H1 (cell line): ENCODE data around the gene OS9. TPM values are rescaled to one million over a fixed set of nuclear protein-coding genes. Genes with fewer than 3 reads are reported as not detected.

Source experiments
- CTCF ChIA-PET: fragments of 300-600 bp; sonication (Branson Sonifier 250); formaldehyde crosslinking; loops from one replicate; lab custom pipeline; 2021; ENCODE audit not compliant: partially characterized antibody; lab: Charles Lee
- POLR2A ChIA-PET: fragments of 300-600 bp; sonication (Branson Sonifier 250); formaldehyde crosslinking; loops from one replicate; lab custom pipeline; 2021; ENCODE audit warnings: inconsistent platforms; ENCODE audit not compliant: partially characterized antibody; lab: Charles Lee
- DNase-seq, 2 experiments: peaks; one replicate each; pipeline versions ENCODE4 v3.0.0 to v3.0.0-alpha.2; 2010 to 2022; ENCODE audit warnings: low spot score in 2 of 2, low read depth in 1 of 2, mixed read lengths in 1 of 2
- FAIRE-seq: peaks from 2 replicates; lab custom pipeline; 2011; peaks lifted over from hg19 to GRCh38; lab: Jason Lieb, UNC
- H2AFZ ChIP-seq: 2 replicates; pipeline ENCODE4 v1.8.1; 2012; ENCODE audit warnings: low read length, inconsistent platforms
- H2AK5ac ChIP-seq: 2 replicates; pipeline ENCODE4 v1.6.1; 2013; ENCODE audit warnings: low read depth, low read length
- H2BK120ac ChIP-seq: replicated peaks from 2 replicates; pipeline ENCODE3; 2013; ENCODE audit warnings: low read depth, low read length, inconsistent platforms
- H2BK12ac ChIP-seq: 2 replicates; pipeline ENCODE4 v1.6.1; 2013; ENCODE audit warnings: low read depth, low read length
- H2BK15ac ChIP-seq: 2 replicates; pipeline ENCODE4 v1.6.1; 2013; ENCODE audit warnings: low read length
- H2BK20ac ChIP-seq: 2 replicates; pipeline ENCODE4 v1.6.1; 2013; ENCODE audit warnings: low read length
- H2BK5ac ChIP-seq: 2 replicates; pipeline ENCODE4 v1.6.1; 2013; ENCODE audit warnings: low read depth, low read length
- H3K14ac ChIP-seq: 2 replicates; pipeline ENCODE4 v1.6.1; 2013; ENCODE audit warnings: inconsistent platforms; ENCODE audit not compliant: insufficient read length
- H3K18ac ChIP-seq: 2 replicates; pipeline ENCODE4 v1.6.1; 2013; ENCODE audit warnings: low read length; ENCODE audit errors: extremely low read depth
- H3K23ac ChIP-seq: 2 replicates; pipeline ENCODE4 v1.6.1; 2013; ENCODE audit warnings: inconsistent platforms; ENCODE audit not compliant: insufficient read length
- H3K23me2 ChIP-seq: 2 replicates; pipeline ENCODE4 v1.6.1; 2013; ENCODE audit warnings: low read depth, low read length
- H3K27ac ChIP-seq: 2 replicates; pipeline ENCODE4 v1.6.1; 2011; ENCODE audit warnings: low read depth, low read length, inconsistent platforms
- H3K27me3 ChIP-seq, 4 experiments: replicated peaks in 1 of 4; 1 replicate in 1 of 4; 2 replicates in 3 of 4; pipeline versions ENCODE4 v1.6.1 to v1.8.1; 2011 to 2013; ENCODE audit warnings: low read length in 3 of 4, mild to moderate bottlenecking in 3 of 4, inconsistent platforms in 2 of 4, mixed read lengths in 2 of 4, moderate library complexity in 1 of 4; ENCODE audit not compliant: control insufficient read depth in 3 of 4, insufficient read depth in 3 of 4; ENCODE audit errors: extremely low read depth in 1 of 4
- H3K36me3 ChIP-seq, 4 experiments: 2 replicates each; pipeline versions ENCODE4 v1.6.1 to v1.8.1; 2011 to 2013; ENCODE audit warnings: mild to moderate bottlenecking in 4 of 4, low read length in 3 of 4, moderate library complexity in 2 of 4, control low read depth in 1 of 4, inconsistent platforms in 1 of 4; ENCODE audit not compliant: insufficient read depth in 4 of 4, control insufficient read depth in 2 of 4
- H3K4ac ChIP-seq: replicated peaks from 2 replicates; pipeline ENCODE3; 2013; ENCODE audit warnings: low read length, low read depth, mixed read lengths, inconsistent platforms; ENCODE audit not compliant: insufficient read length
- H3K4me1 ChIP-seq, 4 experiments: replicated peaks in 1 of 4; 1 replicate in 1 of 4; 2 replicates in 3 of 4; pipeline versions ENCODE4 v1.6.1 to v1.8.1; 2011 to 2013; ENCODE audit warnings: low read length in 3 of 4, inconsistent platforms in 2 of 4, mixed read lengths in 1 of 4; ENCODE audit not compliant: insufficient read depth in 4 of 4, control insufficient read depth in 3 of 4
- H3K4me2 ChIP-seq, 2 experiments: 2 replicates each; pipeline versions ENCODE4 v1.6.1 to v1.8.1; 2011 to 2013; ENCODE audit warnings: low read depth in 2 of 2, low read length in 2 of 2, control low read depth in 1 of 2, inconsistent platforms in 1 of 2, mild to moderate bottlenecking in 1 of 2; ENCODE audit not compliant: insufficient read depth in 1 of 2
- H3K4me3 ChIP-seq, 4 experiments: fragments of 200-600, 300-600 bp in 1 of 4; sonication (generic), shearing (Covaris generic), sonication (Bioruptor Twin) in 1 of 4; 2 replicates each; pipeline versions ENCODE4 v1.5.1 to v1.8.1; 2011 to 2016; ENCODE audit warnings: low read length in 4 of 4, low read depth in 3 of 4, control low read depth in 2 of 4, inconsistent platforms in 2 of 4, mild to moderate bottlenecking in 2 of 4, mixed read lengths in 1 of 4, moderate library complexity in 1 of 4; ENCODE audit not compliant: insufficient read depth in 2 of 4; ENCODE audit errors: extremely low read depth in 1 of 4
- H3K56ac ChIP-seq: replicated peaks from 2 replicates; pipeline ENCODE3; 2013; ENCODE audit warnings: low read depth, mild to moderate bottlenecking, mixed read lengths, low read length, inconsistent platforms; ENCODE audit not compliant: insufficient read length
- H3K79me1 ChIP-seq: 2 replicates; pipeline ENCODE4 v1.6.1; 2013; ENCODE audit warnings: low read depth, low read length, control low read depth
- H3K79me2 ChIP-seq, 2 experiments: 2 replicates each; pipeline versions ENCODE4 v1.6.1 to v1.8.1; 2012 to 2013; ENCODE audit warnings: low read length in 2 of 2, mild to moderate bottlenecking in 2 of 2, inconsistent platforms in 1 of 2; ENCODE audit not compliant: insufficient read depth in 2 of 2, control insufficient read depth in 1 of 2
- H3K9ac ChIP-seq, 4 experiments: replicated peaks in 1 of 4; 1 replicate in 1 of 4; 2 replicates in 3 of 4; pipeline versions ENCODE4 v1.6.1 to v1.8.1; 2011 to 2013; ENCODE audit warnings: low read depth in 3 of 4, low read length in 3 of 4, control low read depth in 2 of 4, mild to moderate bottlenecking in 2 of 4, moderate library complexity in 2 of 4, inconsistent platforms in 1 of 4; ENCODE audit errors: extremely low read depth in 1 of 4
- H3K9me3 ChIP-seq, 2 experiments: 2 replicates each; pipeline versions ENCODE4 v1.6.1 to v1.8.1; 2012 to 2013; ENCODE audit warnings: mild to moderate bottlenecking in 2 of 2, moderate library complexity in 2 of 2, control low read depth in 1 of 2, inconsistent platforms in 1 of 2, low read depth in 1 of 2, low read length in 1 of 2, mixed read lengths in 1 of 2; ENCODE audit not compliant: insufficient read depth in 2 of 2
- H4K20me1 ChIP-seq, 2 experiments: replicated peaks in 1 of 2; 2 replicates each; pipeline versions ENCODE3 to v1.8.1; 2011 to 2013; ENCODE audit warnings: inconsistent platforms in 2 of 2, low read length in 2 of 2, mild to moderate bottlenecking in 1 of 2; ENCODE audit not compliant: insufficient read depth in 2 of 2, control insufficient read depth in 1 of 2
- H4K5ac ChIP-seq: 2 replicates; pipeline ENCODE4 v1.6.1; 2013; ENCODE audit warnings: low read length, low read depth, mixed read lengths, inconsistent platforms; ENCODE audit not compliant: insufficient read length
- H4K8ac ChIP-seq: 2 replicates; pipeline ENCODE4 v1.8.0; 2013; ENCODE audit warnings: mild to moderate bottlenecking, moderate library complexity, low read length, inconsistent platforms; ENCODE audit not compliant: insufficient read depth; ENCODE audit errors: extremely low read depth
- H4K91ac ChIP-seq: replicated peaks from 2 replicates; pipeline ENCODE3; 2013; ENCODE audit warnings: low read length, mixed read lengths, inconsistent platforms; ENCODE audit not compliant: insufficient read length
- ASH2L ChIP-seq: fragments of 200-600, 300-600 bp; sonication (generic); IDR thresholded peaks from one replicate; pipeline ENCODE4 v1.7.1; 2017; ENCODE audit warnings: low read length
- BACH1 ChIP-seq: IDR thresholded peaks from 2 replicates; pipeline ENCODE4 v1.6.1; 2012; ENCODE audit warnings: low read length, improper control_type of control experiment
- HDAC2 ChIP-seq, 2 experiments: fragments of 300-600 bp in 1 of 2; sonication (generic) in 1 of 2; IDR thresholded peaks; 2 replicates each; pipeline ENCODE4 v1.6.1; 2011 to 2012; ENCODE audit warnings: low read depth in 2 of 2, low read length in 2 of 2, mild to moderate bottlenecking in 2 of 2, moderate library complexity in 2 of 2, borderline replicate concordance in 1 of 2, inconsistent platforms in 1 of 2
- JUN ChIP-seq: IDR thresholded peaks from 2 replicates; pipeline ENCODE4 v1.6.1; 2011; ENCODE audit warnings: low read depth, mild to moderate bottlenecking, improper control_type of control experiment, low read length
- POLR2AphosphoS5 ChIP-seq: IDR thresholded peaks from 2 replicates; pipeline ENCODE4 v1.6.1; 2011; ENCODE audit warnings: low read depth, low read length
- RFX5 ChIP-seq: IDR thresholded peaks from 2 replicates; pipeline ENCODE4 v1.6.1; 2011; ENCODE audit warnings: low read depth, low read length, improper control_type of control experiment, borderline replicate concordance
- SIN3A ChIP-seq, 2 experiments: IDR thresholded peaks in 1 of 2; conservative IDR thresholded peaks in 1 of 2; 2 replicates each; pipeline ENCODE4 v1.6.1; 2011 to 2012; ENCODE audit warnings: low read length in 2 of 2, improper control_type of control experiment in 1 of 2, low read depth in 1 of 2, mild to moderate bottlenecking in 1 of 2
- SIRT6 ChIP-seq: IDR thresholded peaks from one replicate; pipeline ENCODE4 v1.7.1; 2012; ENCODE audit warnings: low read length, inconsistent platforms
- SP1 ChIP-seq: IDR thresholded peaks from 2 replicates; pipeline ENCODE4 v1.6.1; 2011; ENCODE audit warnings: low read depth, low read length
- SUZ12 ChIP-seq: fragments of 200-600 bp; sonication (generic); IDR thresholded peaks from 2 replicates; pipeline ENCODE4 v1.6.1; 2012; ENCODE audit warnings: mild to moderate bottlenecking, inconsistent platforms, low read length, moderate library complexity, mixed read lengths
- ZNF274 ChIP-seq: IDR thresholded peaks from 2 replicates; pipeline ENCODE4 v1.7.0; 2012; ENCODE audit warnings: low read length, borderline replicate concordance; ENCODE audit errors: extremely low read depth
- WGBS, 2 experiments: shearing (Covaris generic) in 1 of 2; methylation state at CpG; one replicate each; pipeline versions ENCODE4 v1.1.6 to v1.1.7; 2013 to 2015; ENCODE audit warnings: low lambda C conversion rate in 2 of 2, mixed read lengths in 2 of 2, inconsistent platforms in 1 of 2, low coverage in 1 of 2, missing lambda C conversion rate in 1 of 2; ENCODE audit not compliant: insufficient replicate concordance in 2 of 2, insufficient coverage in 1 of 2, insufficient read length in 1 of 2; ENCODE audit errors: extremely low coverage in 1 of 2, missing lambda C conversion rate in 1 of 2; 5-methylcytosine and 5-hydroxymethylcytosine counted together
- polyA plus RNA-seq, 7 experiments: library from polyadenylated mRNA; depleted of rRNA in 3 of 7; stranded (reverse) in 5 of 7; unstranded in 2 of 7; fragments of >200 nt in 5 of 7; fragments of 200-250 nt in 2 of 7; gene quantifications; 1 replicate in 5 of 7; 2 replicates in 1 of 7; 4 replicates in 1 of 7; pipeline versions ENCODE4 v1.2.1 to v1.2.3, GENCODE V29; 2011 to 2013; ENCODE audit warnings: missing spikeins in 2 of 7, mixed read lengths in 2 of 7
- total RNA-seq: library from RNA; stranded (reverse); fragmentation: NEBNext Ultra II Directional; extraction: Animal tissue kit (Norgen Biotek cat#: 25700); gene quantifications from 2 replicates; pipeline ENCODE4 v1.2.1, GENCODE V29; 2021
- TF ChIP-seq, protein P1 (sequence below): IDR thresholded peaks from 2 replicates; pipeline ENCODE4 v1.6.1; 2012; ENCODE audit warnings: inconsistent platforms

The OS9 gene
- total and polyA plus RNA-seq, 2 of the 8 experiments (the other 6 are each of a cell fraction or from before 2014, with no cell fraction given) = 71.0 to 108 TPM

GRCh38 chr12:57738661-57739237 lies 44.8 kb downstream of the OS9 start, which contains the start of gene AGAP2:
Gene AGAP2 (minus strand): TSS chr12:57738742. CDS start chr12:57738246, 496 bp downstream.
- peak; percentile 19 for FAIRE-seq
- Histone ChIP-seq H2BK20ac (no peak within 1 kb of the TSS), H3K79me2 (no peaks in the 10 kb centered on the region), H3K9me3 (no peaks in the 10 kb centered on the region; a peak in 1 of 4 replicates), H3K23ac (no peak within 1 kb of the TSS), H2AFZ (no peak within 1 kb of the TSS), H3K79me1 (no peaks in the 10 kb centered on the region), H3K27me3 (peaks cover 46 to 80% (median 75%) of the 10 kb centered on the region in 4 experiments), H3K4me2 (peak within 1 kb of the TSS; percentile 79 to 93), H3K56ac (no peak within 1 kb of the TSS), H4K91ac (no peak within 1 kb of the TSS), H3K4me1 (peaks cover 6 to 29% (median 12%) of the 10 kb centered on the region in 4 experiments; a peak in 6 of 7 replicates), H3K36me3 (peaks cover 0 to 6% (median 0%) of the 10 kb centered on the region in 4 experiments; a peak in 1 of 8 replicates), H3K9ac (no peak within 1 kb of the TSS), H3K14ac (no peak within 1 kb of the TSS), H3K27ac (no peak within 1 kb of the TSS), H4K20me1 (peaks cover 0 to 17% of the 10 kb centered on the region in 2 experiments), H2BK120ac (no peak within 1 kb of the TSS), H3K4me3 (peak within 1 kb of the TSS; percentile 31 to 76 (median 43)), H4K8ac (no peak within 1 kb of the TSS), H2AK5ac (no peak within 1 kb of the TSS), H3K18ac (no peak within 1 kb of the TSS; the same call in 1 of the 2 replicates), H4K5ac (no peak within 1 kb of the TSS), H2BK5ac (no peak within 1 kb of the TSS), H3K23me2 (peaks cover 2% of the 10 kb centered on the region; the same call in 1 of the 2 replicates), H2BK12ac (no peak within 1 kb of the TSS), H3K4ac (no peak within 1 kb of the TSS), H2BK15ac (0 out of 2 replicates have a peak within 1 kb of the TSS, but pooled peaks have one; percentile 48)
- WGBS, 2 experiments = 3% methylated on average over 10 of the region's 36 CpGs; no CpG with 5 or more reads in 1 of the 2 experiments
- ChIA-PET POLR2A (interaction anchor here (0.7 to 5.2 kb wide), 8 partner anchors 11 to 133 kb away, joined by 3 to 59 read pairs (median 6); partner anchors contain the start of genes CDK4 and OS9), CTCF (interaction anchor here (0.6 to 11.2 kb wide), 8 partner anchors 16 to 264 kb away, joined by 3 to 149 read pairs (median 4); partner anchors contain the start of gene CYP27B1)
- DNase-seq = peak in 1 of 2 experiments; percentile 82
- no peak for TF ChIP-seq SUZ12
- TF ChIP-seq JUN = no peak
- TF ChIP-seq SIN3A (conservative IDR thresholded peaks at IDR 0.05 in 1 of 2, IDR thresholded peaks at IDR 0.05 in 1 of 2; ENCODE audit: low read depth in 1 of 2, low read length in 2 of 2) = peak in 1 of 2 experiments; percentile 40; a peak in 1 of 4 replicates
- TF ChIP-seq RFX5 = peak; percentile 52; the same call in 1 of the 2 replicates
- no peak for TF ChIP-seq SIRT6
- TF ChIP-seq ASH2L = no peak
- no peak for TF ChIP-seq ZNF274
- TF ChIP-seq HDAC2 (IDR thresholded peaks at IDR 0.05; ENCODE audit: borderline replicate concordance in 1 of 2, low read depth in 2 of 2, low read length in 2 of 2) = no peak
- TF ChIP-seq, protein P1, sequence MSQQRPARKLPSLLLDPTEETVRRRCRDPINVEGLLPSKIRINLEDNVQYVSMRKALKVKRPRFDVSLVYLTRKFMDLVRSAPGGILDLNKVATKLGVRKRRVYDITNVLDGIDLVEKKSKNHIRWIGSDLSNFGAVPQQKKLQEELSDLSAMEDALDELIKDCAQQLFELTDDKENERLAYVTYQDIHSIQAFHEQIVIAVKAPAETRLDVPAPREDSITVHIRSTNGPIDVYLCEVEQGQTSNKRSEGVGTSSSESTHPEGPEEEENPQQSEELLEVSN = no peak
- no peak for TF ChIP-seq BACH1
- TF ChIP-seq SP1 = peak; percentile 99
- TF ChIP-seq POLR2AphosphoS5 = no peak
